ENCODE results near the gene PRIMPOL. TPM values are rescaled to one million over a fixed set of nuclear protein-coding genes. Genes with fewer than 3 reads are reported as not detected.

The PRIMPOL gene
- total and polyA plus RNA-seq, 9 of the 15 experiments (the other 6 are each of a cell fraction or from before 2014, with no cell fraction given), result 11.0 to 32.0 (median 16.1) TPM

- TF ChIP-seq, protein P1, sequence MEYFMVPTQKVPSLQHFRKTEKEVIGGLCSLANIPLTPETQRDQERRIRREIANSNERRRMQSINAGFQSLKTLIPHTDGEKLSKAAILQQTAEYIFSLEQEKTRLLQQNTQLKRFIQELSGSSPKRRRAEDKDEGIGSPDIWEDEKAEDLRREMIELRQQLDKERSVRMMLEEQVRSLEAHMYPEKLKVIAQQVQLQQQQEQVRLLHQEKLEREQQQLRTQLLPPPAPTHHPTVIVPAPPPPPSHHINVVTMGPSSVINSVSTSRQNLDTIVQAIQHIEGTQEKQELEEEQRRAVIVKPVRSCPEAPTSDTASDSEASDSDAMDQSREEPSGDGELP (CRISPR knock-in tag; IDR thresholded peaks at IDR 0.05; ENCODE audit: borderline replicate concordance), result peak; percentile 67
- TF ChIP-seq, protein P2, sequence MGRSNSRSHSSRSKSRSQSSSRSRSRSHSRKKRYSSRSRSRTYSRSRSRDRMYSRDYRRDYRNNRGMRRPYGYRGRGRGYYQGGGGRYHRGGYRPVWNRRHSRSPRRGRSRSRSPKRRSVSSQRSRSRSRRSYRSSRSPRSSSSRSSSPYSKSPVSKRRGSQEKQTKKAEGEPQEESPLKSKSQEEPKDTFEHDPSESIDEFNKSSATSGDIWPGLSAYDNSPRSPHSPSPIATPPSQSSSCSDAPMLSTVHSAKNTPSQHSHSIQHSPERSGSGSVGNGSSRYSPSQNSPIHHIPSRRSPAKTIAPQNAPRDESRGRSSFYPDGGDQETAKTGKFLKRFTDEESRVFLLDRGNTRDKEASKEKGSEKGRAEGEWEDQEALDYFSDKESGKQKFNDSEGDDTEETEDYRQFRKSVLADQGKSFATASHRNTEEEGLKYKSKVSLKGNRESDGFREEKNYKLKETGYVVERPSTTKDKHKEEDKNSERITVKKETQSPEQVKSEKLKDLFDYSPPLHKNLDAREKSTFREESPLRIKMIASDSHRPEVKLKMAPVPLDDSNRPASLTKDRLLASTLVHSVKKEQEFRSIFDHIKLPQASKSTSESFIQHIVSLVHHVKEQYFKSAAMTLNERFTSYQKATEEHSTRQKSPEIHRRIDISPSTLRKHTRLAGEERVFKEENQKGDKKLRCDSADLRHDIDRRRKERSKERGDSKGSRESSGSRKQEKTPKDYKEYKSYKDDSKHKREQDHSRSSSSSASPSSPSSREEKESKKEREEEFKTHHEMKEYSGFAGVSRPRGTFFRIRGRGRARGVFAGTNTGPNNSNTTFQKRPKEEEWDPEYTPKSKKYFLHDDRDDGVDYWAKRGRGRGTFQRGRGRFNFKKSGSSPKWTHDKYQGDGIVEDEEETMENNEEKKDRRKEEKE (IDR thresholded peaks at IDR 0.05; ENCODE audit: borderline replicate concordance in 1 of 2, control insufficient read depth in 1 of 2, low read depth in 2 of 2, low read length in 1 of 2), result no peak
- TF ChIP-seq ZNF561 (CRISPR knock-in tag; conservative IDR thresholded peaks at IDR 0.05), result no peak
- TF ChIP-seq CBX1 (IDR thresholded peaks at IDR 0.05; ENCODE audit: low read depth), result peak; percentile 49; the same call in 1 of the 2 replicates
- 0 out of 2 replicates have a peak, but pooled peaks have one; percentile 60 for TF ChIP-seq RREB1 (CRISPR knock-in tag; IDR thresholded peaks at IDR 0.05)
- TF ChIP-seq MITF (IDR thresholded peaks at IDR 0.05), result no peak
- TF ChIP-seq KDM5B (IDR thresholded peaks at IDR 0.05; ENCODE audit: insufficient replicate concordance, low read depth, low read length), result peak; percentile 85
- TF ChIP-seq MYNN (IDR thresholded peaks at IDR 0.05), result no peak
- no peak for TF ChIP-seq MYNN (CRISPR knock-in tag; IDR thresholded peaks at IDR 0.05)
- no peak; the same call in 1 of the 2 replicates for TF ChIP-seq NBN (IDR thresholded peaks at IDR 0.05; ENCODE audit: low read depth)
- no peak for TF ChIP-seq ZNF76 (CRISPR knock-in tag; IDR thresholded peaks at IDR 0.05; ENCODE audit: borderline replicate concordance)
- TF ChIP-seq SIRT6 (IDR thresholded peaks at IDR 0.05; ENCODE audit: low read depth, low read length), result no peak
- no peak for TF ChIP-seq ZNF444 (CRISPR knock-in tag; IDR thresholded peaks at IDR 0.05)
- TF ChIP-seq TCF15 (CRISPR knock-in tag; IDR thresholded peaks at IDR 0.05), result no peak
These were observed at the start of gene PRIMPOL, which contains the start of gene CASP3 (continued) for GRCh38 chr4:184649026-184649970.

Measured in K562 (cell line).